Measurements from ENCODE around the gene VPS35. TPM values are rescaled to one million over a fixed set of nuclear protein-coding genes. Genes with fewer than 3 reads are reported as not detected.
A peak's percentile ranks its signal among the peaks of the same experiment; 100 is the strongest.

Gene VPS35
- total RNA-seq, 1 experiment from 2014 or later: 181 TPM

DNA sequence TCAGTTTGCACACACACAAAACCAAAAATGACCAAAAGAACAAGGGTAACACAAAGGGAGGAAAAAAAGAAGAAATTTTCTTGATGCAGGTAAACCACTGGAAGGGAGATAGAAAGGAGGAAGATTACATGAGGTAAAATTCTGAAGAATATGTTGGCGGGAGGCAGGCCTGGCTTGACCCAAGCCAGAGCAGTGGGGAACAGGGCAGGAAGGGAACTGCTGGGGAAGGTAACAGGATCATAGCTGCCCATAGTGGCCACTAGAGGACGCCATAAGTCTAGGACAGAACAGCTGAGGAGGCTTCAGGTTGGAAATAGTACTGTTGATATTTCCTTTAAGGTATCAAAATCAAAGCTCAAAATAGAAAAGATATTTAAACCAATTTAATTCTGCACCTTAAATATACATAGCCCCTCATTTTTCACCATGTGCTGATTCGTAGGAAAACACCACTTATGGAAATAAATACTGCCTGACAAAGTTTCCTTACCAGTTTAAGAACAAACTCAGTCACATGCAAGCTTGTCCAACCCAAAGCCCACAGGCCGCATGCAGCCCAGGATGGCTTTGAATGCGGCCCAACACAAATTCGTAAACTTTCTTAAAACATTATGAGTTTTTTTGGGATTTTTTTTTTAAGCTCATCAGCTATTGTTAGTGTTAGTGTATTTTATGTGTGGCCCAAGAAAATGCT, 15.5 kb downstream of the VPS35 start:
- Mint-ChIP-seq H3K4me3 (ENCODE audit: low read depth, unreplicated experiment) (no peak overlapping the region), H3K27ac (ENCODE audit: unreplicated experiment) (no peak overlapping the region), H3K27me3 (ENCODE audit: unreplicated experiment) (no peaks in the 10 kb centered on the region), H3K36me3 (ENCODE audit: insufficient read depth, unreplicated experiment) (peaks cover 68% of the 10 kb centered on the region), H3K4me1 (ENCODE audit: low read depth, unreplicated experiment) (peaks cover 8% of the 10 kb centered on the region), H3K9me3 (ENCODE audit: low read depth, unreplicated experiment) (no peaks in the 10 kb centered on the region)
- BruUV-seq (replicated peaks): no TSS peak
- CTCF ChIA-PET: interaction anchor here (0.7 to 1.4 kb wide), 7 partner anchors 11 to 235 kb away, joined by 3 to 9 read pairs (median 7); partner anchors contain the start of gene ORC6
- peak; percentile 57 for DNase-seq
- intact Hi-C loops (cut with micrococcal nuclease; ENCODE audit: unreplicated experiment): loop anchor here (1.0 to 5.0 kb wide), 3 partner anchors 51 to 234 kb away; partner anchors contain the start of gene SHCBP1
- TF ChIP-seq, protein P1, sequence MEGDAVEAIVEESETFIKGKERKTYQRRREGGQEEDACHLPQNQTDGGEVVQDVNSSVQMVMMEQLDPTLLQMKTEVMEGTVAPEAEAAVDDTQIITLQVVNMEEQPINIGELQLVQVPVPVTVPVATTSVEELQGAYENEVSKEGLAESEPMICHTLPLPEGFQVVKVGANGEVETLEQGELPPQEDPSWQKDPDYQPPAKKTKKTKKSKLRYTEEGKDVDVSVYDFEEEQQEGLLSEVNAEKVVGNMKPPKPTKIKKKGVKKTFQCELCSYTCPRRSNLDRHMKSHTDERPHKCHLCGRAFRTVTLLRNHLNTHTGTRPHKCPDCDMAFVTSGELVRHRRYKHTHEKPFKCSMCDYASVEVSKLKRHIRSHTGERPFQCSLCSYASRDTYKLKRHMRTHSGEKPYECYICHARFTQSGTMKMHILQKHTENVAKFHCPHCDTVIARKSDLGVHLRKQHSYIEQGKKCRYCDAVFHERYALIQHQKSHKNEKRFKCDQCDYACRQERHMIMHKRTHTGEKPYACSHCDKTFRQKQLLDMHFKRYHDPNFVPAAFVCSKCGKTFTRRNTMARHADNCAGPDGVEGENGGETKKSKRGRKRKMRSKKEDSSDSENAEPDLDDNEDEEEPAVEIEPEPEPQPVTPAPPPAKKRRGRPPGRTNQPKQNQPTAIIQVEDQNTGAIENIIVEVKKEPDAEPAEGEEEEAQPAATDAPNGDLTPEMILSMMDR (IDR thresholded peaks at IDR 0.05; ENCODE audit: unreplicated experiment): peak; percentile 84

DNA sequence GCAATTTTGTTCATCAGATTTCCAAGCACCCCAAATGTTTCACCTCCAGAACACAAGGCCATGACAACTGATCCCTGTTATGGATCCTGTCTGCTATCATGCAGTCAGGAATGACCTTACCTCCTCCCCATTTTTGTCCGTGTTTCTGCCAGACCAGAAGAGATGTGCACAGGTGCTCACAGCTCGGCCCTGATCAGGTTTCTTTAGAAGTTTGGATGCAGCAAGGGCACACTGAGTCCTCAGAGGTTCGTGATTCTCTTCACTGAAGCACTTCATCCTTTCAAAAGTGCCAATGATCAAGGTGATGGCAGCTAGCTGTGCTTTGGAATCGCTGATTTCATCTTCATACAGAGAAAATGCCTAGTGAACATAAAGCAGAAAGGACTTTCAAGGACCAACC, 26.9 kb downstream of the VPS35 start:
- intact Hi-C loops (cut with micrococcal nuclease; ENCODE audit: unreplicated experiment): no loop called here
- TF ChIP-seq, protein P1 (IDR thresholded peaks at IDR 0.05; ENCODE audit: unreplicated experiment): no peak
- DNase-seq: no peak
- Mint-ChIP-seq H3K4me1 (ENCODE audit: low read depth, unreplicated experiment) (no peaks in the 10 kb centered on the region), H3K4me3 (ENCODE audit: low read depth, unreplicated experiment) (no peak overlapping the region), H3K27ac (ENCODE audit: unreplicated experiment) (no peak overlapping the region), H3K36me3 (ENCODE audit: insufficient read depth, unreplicated experiment) (peaks cover 79% of the 10 kb centered on the region), H3K9me3 (ENCODE audit: low read depth, unreplicated experiment) (no peaks in the 10 kb centered on the region), H3K27me3 (ENCODE audit: unreplicated experiment) (no peaks in the 10 kb centered on the region)
- CTCF ChIA-PET: interaction anchor here (1.3 kb wide), 1 partner anchor 11 kb away, joined by 4 read pairs; no protein-coding TSS in a partner anchor
- no TSS peak for BruUV-seq (replicated peaks)

DNA sequence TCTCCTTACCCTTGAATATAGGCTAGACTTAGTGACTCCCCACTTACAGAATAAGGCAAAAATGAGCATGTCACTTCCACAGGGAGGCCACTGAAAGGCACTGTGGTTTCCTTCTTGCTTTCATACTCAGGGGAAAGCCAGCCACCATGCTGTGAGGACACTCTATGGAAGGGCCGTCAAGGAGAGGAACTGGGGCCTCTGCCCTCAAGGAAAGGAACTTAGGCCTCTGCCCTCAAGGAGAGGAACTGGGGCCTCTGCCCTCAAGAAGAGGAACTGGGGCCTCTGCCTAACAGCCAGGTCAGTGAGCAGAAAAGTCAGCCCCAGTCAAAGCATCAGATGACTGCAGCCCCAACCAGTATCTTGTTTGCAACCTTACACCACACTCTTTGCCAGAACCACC, 30.1 kb downstream of the VPS35 start:
- CTCF ChIA-PET: no interaction called here
- no peaks in the 10 kb centered on the region for H3K9me3 Mint-ChIP-seq (ENCODE audit: low read depth, unreplicated experiment)
- no TSS peak for BruUV-seq (replicated peaks)
- no peak overlapping the region for H3K4me3 Mint-ChIP-seq (ENCODE audit: low read depth, unreplicated experiment)
- no peak overlapping the region for H3K27ac Mint-ChIP-seq (ENCODE audit: unreplicated experiment)
- intact Hi-C loops (cut with micrococcal nuclease; ENCODE audit: unreplicated experiment): no loop called here
- H3K36me3 Mint-ChIP-seq (ENCODE audit: insufficient read depth, unreplicated experiment): peaks cover 61% of the 10 kb centered on the region
- no peaks in the 10 kb centered on the region for H3K27me3 Mint-ChIP-seq (ENCODE audit: unreplicated experiment)
- no peak for DNase-seq
- H3K4me1 Mint-ChIP-seq (ENCODE audit: low read depth, unreplicated experiment): no peaks in the 10 kb centered on the region
- TF ChIP-seq, protein P1 (IDR thresholded peaks at IDR 0.05; ENCODE audit: unreplicated experiment): no peak

DNA sequence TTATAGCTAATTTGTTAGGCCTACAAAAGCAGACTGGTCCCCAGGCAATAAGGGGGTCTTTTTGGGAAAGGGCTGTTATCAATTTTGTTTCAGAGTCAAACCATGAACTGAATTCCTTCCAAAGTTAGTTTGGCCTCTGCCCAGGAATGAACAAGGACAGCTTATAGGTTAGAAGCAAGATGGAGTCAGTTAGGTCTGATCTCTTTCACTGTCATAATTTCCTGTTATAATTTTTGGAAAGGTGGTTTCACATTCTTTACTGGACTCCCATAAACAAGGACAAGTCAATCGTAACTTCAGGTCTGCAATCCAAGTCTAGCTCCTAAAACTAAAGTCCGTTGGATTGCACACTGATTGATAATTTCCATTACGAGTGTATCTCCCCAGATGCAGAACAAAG, 37.7 kb downstream of the VPS35 start:
- TF ChIP-seq, protein P1 (IDR thresholded peaks at IDR 0.05; ENCODE audit: unreplicated experiment): no peak
- no peak for DNase-seq
- H3K27ac Mint-ChIP-seq (ENCODE audit: unreplicated experiment): no peak overlapping the region
- intact Hi-C loops (cut with micrococcal nuclease; ENCODE audit: unreplicated experiment): no loop called here
- H3K27me3 Mint-ChIP-seq (ENCODE audit: unreplicated experiment): no peaks in the 10 kb centered on the region
- no peak overlapping the region for H3K4me3 Mint-ChIP-seq (ENCODE audit: low read depth, unreplicated experiment)
- no peaks in the 10 kb centered on the region for H3K4me1 Mint-ChIP-seq (ENCODE audit: low read depth, unreplicated experiment)
- BruUV-seq (replicated peaks): no TSS peak
- no peaks in the 10 kb centered on the region for H3K9me3 Mint-ChIP-seq (ENCODE audit: low read depth, unreplicated experiment)
- CTCF ChIA-PET: no interaction called here
- H3K36me3 Mint-ChIP-seq (ENCODE audit: insufficient read depth, unreplicated experiment): peaks cover 5% of the 10 kb centered on the region

All from Calu3 (cell line).